ENCODE results near the gene RAPGEF1. TPM values are rescaled to one million over a fixed set of nuclear protein-coding genes. Genes with fewer than 3 reads are reported as not detected.

Gene RAPGEF1
- total and polyA plus RNA-seq, 2 of the 13 experiments (the other 11 are each of a cell fraction or from before 2014, with no cell fraction given): 21.2 to 38.9 TPM

- no peak for TF ChIP-seq RFXAP (CRISPR knock-in tag; IDR thresholded peaks at IDR 0.05; ENCODE audit: borderline replicate concordance)
- peak; percentile 67 for TF ChIP-seq PHF8 (CRISPR knock-in tag; IDR thresholded peaks at IDR 0.05)
- TF ChIP-seq SCMH1 (CRISPR knock-in tag; IDR thresholded peaks at IDR 0.05; ENCODE audit: borderline replicate concordance): no peak
- TF ChIP-seq MBD4 (IDR thresholded peaks at IDR 0.05; ENCODE audit: borderline replicate concordance, low read length): no peak
- no peak for TF ChIP-seq RXRB (CRISPR knock-in tag; IDR thresholded peaks at IDR 0.05; ENCODE audit: borderline replicate concordance)
- no peak for TF ChIP-seq ZBTB42 (CRISPR knock-in tag; IDR thresholded peaks at IDR 0.05)
- TF ChIP-seq UBTF (CRISPR knock-in tag; IDR thresholded peaks at IDR 0.05): peak; percentile 30; the same call in 1 of the 2 replicates
- no peak for TF ChIP-seq SOX5 (CRISPR knock-in tag; IDR thresholded peaks at IDR 0.05; ENCODE audit: borderline replicate concordance)
- TF ChIP-seq ETV6 (CRISPR knock-in tag; conservative IDR thresholded peaks at IDR 0.05): no peak
- TF ChIP-seq SUZ12 (IDR thresholded peaks at IDR 0.05; ENCODE audit: low read depth, low read length): peak; percentile 64
- no peak for TF ChIP-seq KDM1A (CRISPR knock-in tag; IDR thresholded peaks at IDR 0.05)
Measured at GRCh38 chr9:131530920-131531832, 208.7 kb downstream of the RAPGEF1 start, which contains the start of gene UCK1 (continued).

DNA sequence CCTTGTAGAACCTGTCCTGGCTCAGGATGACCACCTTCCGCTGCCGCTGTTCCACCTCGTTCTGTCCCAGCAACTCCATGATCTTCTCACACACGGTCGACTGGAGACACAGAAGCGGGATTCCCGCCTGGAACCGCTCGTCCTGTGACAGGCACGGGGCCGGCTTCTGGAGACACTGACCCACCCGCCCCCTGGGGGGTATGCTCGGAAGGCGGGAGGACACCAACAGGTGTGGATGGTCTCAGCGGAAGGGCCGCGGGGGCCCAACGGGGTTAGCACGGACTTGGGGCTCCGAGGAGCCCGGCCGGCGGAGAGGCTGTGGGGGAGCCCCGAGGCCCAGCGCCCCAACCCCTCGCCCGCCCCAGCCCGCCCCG, 209.3 kb downstream of the RAPGEF1 start:
- 3% methylated on average over 5 of the region's 29 CpGs for WGBS (ENCODE audit: low lambda C conversion rate)
- ATAC-seq (peak; percentile 64), DNase-seq (ENCODE audit: low spot score) (peak; percentile 24), FAIRE-seq (peak; percentile 26)
- peak overlapping the region; percentile 76 for H3K9ac ChIP-seq (ENCODE audit: insufficient read depth, low read depth, low read length)
- ChIA-PET POLR2A (no interaction called here), CTCF (ENCODE audit: low intra/inter-chr PET ratio, low total read pairs) (no interaction called here)
- BruUV-seq (replicated peaks): no TSS peak
- intact Hi-C loops (cut with micrococcal nuclease; ENCODE audit: unreplicated experiment): no loop called here
- no peak overlapping the region for H2AFZ ChIP-seq (ENCODE audit: low read length)
- H3K27ac ChIP-seq (ENCODE audit: extremely low read length, insufficient read depth, low read length): peak overlapping the region; percentile 42
- H4K20me1 ChIP-seq (ENCODE audit: insufficient read depth, low read length): no peaks in the 10 kb centered on the region
- peaks cover 23% of the 10 kb centered on the region for H3K4me1 ChIP-seq (ENCODE audit: insufficient read depth, low read length)
- in situ Hi-C loops (cut with HindIII; ENCODE audit: extremely low pct_ligation_motif_present, low pct_unique_long_range_greater_than_20kb): no loop called here
- peaks cover 6% of the 10 kb centered on the region for H3K79me2 ChIP-seq (ENCODE audit: insufficient read depth, low read length)
- peak overlapping the region; percentile 52 to 87 (median 78) for H3K4me3 ChIP-seq (replicated peaks in 1 of 3; ENCODE audit: insufficient read depth in 1 of 3, low read depth in 2 of 3, low read length in 3 of 3)
- H3K27me3 ChIP-seq (ENCODE audit: control insufficient read depth in 1 of 2, insufficient read depth in 2 of 2, low read length in 2 of 2): peaks cover 1 to 17% of the 10 kb centered on the region in 2 experiments; a peak in 3 of 5 replicates
- no peaks in the 10 kb centered on the region for H3K9me3 ChIP-seq (ENCODE audit: low read length)
- peaks cover 6 to 26% of the 10 kb centered on the region in 2 experiments; a peak in 4 of 5 replicates for H3K36me3 ChIP-seq (replicated peaks in 1 of 2; ENCODE audit: control insufficient read depth in 1 of 2, insufficient read depth in 2 of 2, low read length in 2 of 2)
- peak overlapping the region; percentile 98 for H3K4me2 ChIP-seq (ENCODE audit: low read depth, low read length)
- TF ChIP-seq RXRA (CRISPR knock-in tag; IDR thresholded peaks at IDR 0.05) (peak; percentile 11; the same call in 1 of the 2 replicates), DR1 (CRISPR knock-in tag; IDR thresholded peaks at IDR 0.05) (0 out of 2 replicates have a peak, but pooled peaks have one; percentile 19), THAP8 (CRISPR knock-in tag; IDR thresholded peaks at IDR 0.05; ENCODE audit: borderline replicate concordance) (0 out of 2 replicates have a peak, but pooled peaks have one; percentile 53), TFDP1 (CRISPR knock-in tag; IDR thresholded peaks at IDR 0.05; ENCODE audit: borderline replicate concordance) (peak; percentile 31; the same call in 1 of the 2 replicates), ZC3H4 (CRISPR knock-in tag; IDR thresholded peaks at IDR 0.05; ENCODE audit: borderline replicate concordance) (no peak), STAG1 (CRISPR knock-in tag; IDR thresholded peaks at IDR 0.05) (0 out of 2 replicates have a peak, but pooled peaks have one; percentile 3), MATR3 (CRISPR knock-in tag; IDR thresholded peaks at IDR 0.05) (no peak), HIVEP1 (CRISPR knock-in tag; IDR thresholded peaks at IDR 0.05) (0 out of 2 replicates have a peak, but pooled peaks have one; percentile 29), ZNF232 (CRISPR knock-in tag; IDR thresholded peaks at IDR 0.05; ENCODE audit: borderline replicate concordance) (0 out of 2 replicates have a peak, but pooled peaks have one; percentile 1)
